Progenitor cell of endocrine pancreas (in vitro differentiated cells): ENCODE results near the gene NDUFB1. TPM values are rescaled to one million over a fixed set of nuclear protein-coding genes. Genes with fewer than 3 reads are reported as not detected.

ENCODE experiments used
- DNase-seq: peaks from one replicate; pipeline ENCODE4 v3.0.0; 2021; ENCODE audit warnings: low spot score; ENCODE audit not compliant: unreplicated experiment
- H3K27ac Mint-ChIP-seq: 2 replicates; pipeline ENCODE4 v1.8.0; 2021; ENCODE audit warnings: mild to moderate bottlenecking, moderate library complexity, mixed read lengths
- H3K27me3 Mint-ChIP-seq: 2 replicates; pipeline ENCODE4 v1.8.0; 2021; ENCODE audit warnings: mixed read lengths
- H3K36me3 Mint-ChIP-seq: 2 replicates; pipeline ENCODE4 v1.8.0; 2022; ENCODE audit warnings: mixed read lengths; ENCODE audit not compliant: insufficient read depth
- H3K4me1 Mint-ChIP-seq: 2 replicates; pipeline ENCODE4 v1.8.0; 2021; ENCODE audit warnings: low read depth, mixed read lengths
- H3K4me3 Mint-ChIP-seq: 2 replicates; pipeline ENCODE4 v1.8.0; 2021; ENCODE audit warnings: low read depth, mild to moderate bottlenecking, moderate library complexity, mixed read lengths
- H3K9me3 Mint-ChIP-seq: 2 replicates; pipeline ENCODE4 v1.8.0; 2021; ENCODE audit warnings: low read depth, mixed read lengths
- total RNA-seq: library from RNA; stranded (reverse); gene quantifications from 2 replicates; pipeline ENCODE4 v1.2.1, GENCODE V29; 2021
- TF ChIP-seq, protein P1 (sequence below): fragments of 200-600 bp; sonication (generic); IDR thresholded peaks from one replicate; pipeline ENCODE4 v1.5.0; 2021; ENCODE audit warnings: antibody characterized with exemption, mild to moderate bottlenecking; ENCODE audit not compliant: unreplicated experiment

NDUFB1 gene
- total RNA-seq, 1 donor from 2014 or later = 99.0 TPM

DNA sequence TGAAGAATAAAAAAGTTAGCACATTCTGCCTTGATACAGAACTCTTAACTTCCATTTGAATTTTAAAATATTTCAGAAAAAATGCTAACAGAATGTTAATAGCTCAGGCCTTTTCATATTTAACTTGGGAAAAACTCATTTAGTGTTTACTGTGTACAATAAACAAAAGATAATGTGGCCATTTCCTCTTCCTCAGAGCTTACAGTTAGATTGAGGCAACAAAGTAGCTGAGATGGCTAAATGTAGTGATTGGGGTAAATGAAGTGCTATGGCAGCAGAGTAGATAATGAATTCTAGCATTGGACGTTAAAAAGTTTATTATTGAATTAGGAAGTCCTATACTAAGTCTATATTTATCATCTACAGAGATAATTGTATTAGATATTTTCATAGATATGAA is 12.9 kb upstream of the NDUFB1 start:
- Mint-ChIP-seq H3K9me3 (no peaks in the 10 kb centered on the region), H3K27me3 (no peaks in the 10 kb centered on the region), H3K4me3 (no peak overlapping the region), H3K4me1 (no peaks in the 10 kb centered on the region), H3K27ac (no peak overlapping the region), H3K36me3 (peaks cover 21% of the 10 kb centered on the region)
- no peak for DNase-seq
- TF ChIP-seq, protein P1, sequence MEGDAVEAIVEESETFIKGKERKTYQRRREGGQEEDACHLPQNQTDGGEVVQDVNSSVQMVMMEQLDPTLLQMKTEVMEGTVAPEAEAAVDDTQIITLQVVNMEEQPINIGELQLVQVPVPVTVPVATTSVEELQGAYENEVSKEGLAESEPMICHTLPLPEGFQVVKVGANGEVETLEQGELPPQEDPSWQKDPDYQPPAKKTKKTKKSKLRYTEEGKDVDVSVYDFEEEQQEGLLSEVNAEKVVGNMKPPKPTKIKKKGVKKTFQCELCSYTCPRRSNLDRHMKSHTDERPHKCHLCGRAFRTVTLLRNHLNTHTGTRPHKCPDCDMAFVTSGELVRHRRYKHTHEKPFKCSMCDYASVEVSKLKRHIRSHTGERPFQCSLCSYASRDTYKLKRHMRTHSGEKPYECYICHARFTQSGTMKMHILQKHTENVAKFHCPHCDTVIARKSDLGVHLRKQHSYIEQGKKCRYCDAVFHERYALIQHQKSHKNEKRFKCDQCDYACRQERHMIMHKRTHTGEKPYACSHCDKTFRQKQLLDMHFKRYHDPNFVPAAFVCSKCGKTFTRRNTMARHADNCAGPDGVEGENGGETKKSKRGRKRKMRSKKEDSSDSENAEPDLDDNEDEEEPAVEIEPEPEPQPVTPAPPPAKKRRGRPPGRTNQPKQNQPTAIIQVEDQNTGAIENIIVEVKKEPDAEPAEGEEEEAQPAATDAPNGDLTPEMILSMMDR = no peak

DNA sequence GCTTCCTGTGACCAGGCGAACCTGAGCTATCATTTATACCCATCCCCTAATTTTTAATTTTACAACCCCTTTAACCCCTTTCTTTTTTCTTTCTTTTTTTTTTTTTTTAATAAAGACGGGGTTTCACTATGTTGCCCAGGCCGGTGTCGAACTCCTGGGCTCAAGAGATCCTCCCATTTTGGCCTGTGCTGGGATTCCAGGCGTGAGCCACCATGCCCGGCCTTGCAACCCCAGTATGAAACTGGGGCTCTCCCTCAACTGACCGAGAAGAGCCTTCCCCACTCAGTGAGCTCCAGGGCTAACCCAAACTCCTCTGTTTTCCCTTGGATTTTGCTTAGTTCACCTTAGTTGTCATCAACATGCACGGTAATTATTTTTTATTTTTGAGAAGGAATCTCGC is 1.3 kb upstream of the NDUFB1 start:
- no peaks in the 10 kb centered on the region for H3K27me3 Mint-ChIP-seq
- peak overlapping the region; percentile 98 for H3K4me3 Mint-ChIP-seq
- peaks cover 12% of the 10 kb centered on the region for H3K36me3 Mint-ChIP-seq
- peaks cover 21% of the 10 kb centered on the region for H3K4me1 Mint-ChIP-seq
- DNase-seq = no peak
- no peaks in the 10 kb centered on the region for H3K9me3 Mint-ChIP-seq
- TF ChIP-seq, protein P1 = no peak
- peak overlapping the region; percentile 100 for H3K27ac Mint-ChIP-seq

- no peaks in the 10 kb centered on the region for H3K9me3 Mint-ChIP-seq
- peaks cover 21% of the 10 kb centered on the region for H3K4me1 Mint-ChIP-seq
- peak overlapping the region; percentile 98 for H3K4me3 Mint-ChIP-seq
- peaks cover 7% of the 10 kb centered on the region for H3K36me3 Mint-ChIP-seq
- TF ChIP-seq, protein P1 = no peak
- DNase-seq = no peak
- no peaks in the 10 kb centered on the region for H3K27me3 Mint-ChIP-seq
- H3K27ac Mint-ChIP-seq = peak overlapping the region; percentile 100
Observed at GRCh38 chr14:92122351-92122677, 808 bp upstream of the NDUFB1 start.

- peak overlapping the region; percentile 98 for H3K4me3 Mint-ChIP-seq
- H3K36me3 Mint-ChIP-seq = peaks cover 5% of the 10 kb centered on the region
- no peaks in the 10 kb centered on the region for H3K27me3 Mint-ChIP-seq
- H3K4me1 Mint-ChIP-seq = peaks cover 20% of the 10 kb centered on the region
- H3K27ac Mint-ChIP-seq = peak overlapping the region; percentile 100
- no peaks in the 10 kb centered on the region for H3K9me3 Mint-ChIP-seq
- DNase-seq = no peak
- TF ChIP-seq, protein P1 = no peak
Observed at GRCh38 chr14:92121207-92121669, 268 bp downstream of the NDUFB1 start.

DNA sequence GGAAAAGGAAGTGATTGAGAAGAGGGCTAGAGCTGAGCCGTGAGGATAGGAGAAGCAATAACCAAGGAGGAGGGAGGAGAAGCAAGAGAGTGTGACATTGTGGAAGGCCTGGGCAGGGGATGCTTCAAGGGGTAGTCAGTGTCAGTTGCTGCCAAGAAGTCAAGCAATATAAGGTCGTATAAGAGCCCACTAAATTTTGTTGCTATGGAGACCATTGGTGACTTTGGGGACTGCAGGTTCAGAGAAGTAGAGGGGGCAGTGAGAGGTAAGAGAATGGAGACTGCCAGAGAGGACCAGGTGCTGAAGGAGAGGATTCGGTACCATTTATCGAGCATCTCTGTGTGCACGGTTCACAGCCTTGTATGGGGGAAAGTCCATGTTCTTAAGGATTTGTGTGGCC is 12.0 kb downstream of the NDUFB1 start:
- H3K36me3 Mint-ChIP-seq = no peaks in the 10 kb centered on the region
- no peak overlapping the region for H3K27ac Mint-ChIP-seq
- no peaks in the 10 kb centered on the region for H3K9me3 Mint-ChIP-seq
- no peak for DNase-seq
- TF ChIP-seq, protein P1 = no peak
- H3K4me1 Mint-ChIP-seq = peaks cover 6% of the 10 kb centered on the region
- peaks cover 7% of the 10 kb centered on the region for H3K27me3 Mint-ChIP-seq
- H3K4me3 Mint-ChIP-seq = no peak overlapping the region
